ENCODE data around the gene VTCN1. TPM values are rescaled to one million over a fixed set of nuclear protein-coding genes. Genes with fewer than 3 reads are reported as not detected.

VTCN1 gene
- total RNA-seq, 6 experiments from 2014 or later = 0.28 to 0.89 (median 0.39) TPM; not detected in 1

- Histone ChIP-seq H3K36me3 (no peaks in the 10 kb centered on the region), H3K27me3 (no peaks in the 10 kb centered on the region), H3K4me1 (no peaks in the 10 kb centered on the region), H3K4me3 (no peak overlapping the region), H3K9me3 (no peaks in the 10 kb centered on the region), H3K27ac (no peak overlapping the region)
- ATAC-seq (no peak), DNase-seq (no peak)
- intact Hi-C loops (cut with DNase I) = no loop called here
- 74% methylated on average over 2 of the region's 3 CpGs for WGBS (ENCODE audit: insufficient coverage, low coverage, low lambda C conversion rate, missing lambda C conversion rate)
- no peak for TF ChIP-seq CTCF (IDR thresholded peaks at IDR 0.05)
- TF ChIP-seq POLR2A (IDR thresholded peaks at IDR 0.05) = no peak
These were observed 73.4 kb downstream of the VTCN1 start for GRCh38 chr1:117137281-117137855.

- intact Hi-C loops (cut with DNase I) = no loop called here
- Histone ChIP-seq H3K27me3 (no peaks in the 10 kb centered on the region), H3K9me3 (no peaks in the 10 kb centered on the region), H3K4me1 (no peaks in the 10 kb centered on the region), H3K27ac (no peak overlapping the region), H3K36me3 (no peaks in the 10 kb centered on the region), H3K4me3 (no peak overlapping the region)
- TF ChIP-seq POLR2A (IDR thresholded peaks at IDR 0.05) (no peak), CTCF (IDR thresholded peaks at IDR 0.05) (no peak)
- ATAC-seq (no peak), DNase-seq (no peak)
- WGBS (ENCODE audit: insufficient coverage, low coverage, low lambda C conversion rate, missing lambda C conversion rate) = 29% methylated on average over 1 of the region's 2 CpGs
These were observed 74.0 kb downstream of the VTCN1 start for GRCh38 chr1:117136749-117137148.

GRCh38 chr1:117135329-117135728 lies 75.4 kb downstream of the VTCN1 start:
- Histone ChIP-seq H3K4me3 (no peak overlapping the region), H3K27ac (no peak overlapping the region), H3K4me1 (no peaks in the 10 kb centered on the region), H3K36me3 (no peaks in the 10 kb centered on the region), H3K9me3 (no peaks in the 10 kb centered on the region), H3K27me3 (no peaks in the 10 kb centered on the region)
- intact Hi-C loops (cut with DNase I) = no loop called here
- no peak for TF ChIP-seq POLR2A (IDR thresholded peaks at IDR 0.05)
- no peak for TF ChIP-seq CTCF (IDR thresholded peaks at IDR 0.05)
- 51% methylated on average over 2 of the region's 2 CpGs for WGBS (ENCODE audit: insufficient coverage, low coverage, low lambda C conversion rate, missing lambda C conversion rate)
- DNase-seq (no peak), ATAC-seq (no peak)

GRCh38 chr1:117130526-117130925 lies 80.2 kb downstream of the VTCN1 start:
- ATAC-seq = no peak
- Histone ChIP-seq H3K4me3 (no peak overlapping the region), H3K27me3 (no peaks in the 10 kb centered on the region), H3K4me1 (no peaks in the 10 kb centered on the region), H3K36me3 (no peaks in the 10 kb centered on the region), H3K27ac (no peak overlapping the region), H3K9me3 (no peaks in the 10 kb centered on the region)
- no peak for TF ChIP-seq POLR2A (IDR thresholded peaks at IDR 0.05)
- WGBS (ENCODE audit: insufficient coverage, low coverage, low lambda C conversion rate, missing lambda C conversion rate) = 81% methylated on average over 4 of the region's 4 CpGs
- intact Hi-C loops (cut with DNase I) = no loop called here
- no peak for DNase-seq

- no peaks in the 10 kb centered on the region for H3K4me1 ChIP-seq
- H3K4me3 ChIP-seq = no peak overlapping the region
- peak; percentile 37 to 79 (median 71) for ATAC-seq
- DNase-seq = no peak
- no peaks in the 10 kb centered on the region for H3K9me3 ChIP-seq
- TF ChIP-seq CTCF (IDR thresholded peaks at IDR 0.05) (peak; percentile 37 to 60 (median 54)), POLR2A (IDR thresholded peaks at IDR 0.05) (no peak)
- no peaks in the 10 kb centered on the region for H3K27me3 ChIP-seq
- intact Hi-C loops (cut with DNase I) = loop anchor here in 1 of 2 donors (10.0 kb wide), 1 partner anchor 54 kb away; no protein-coding TSS in a partner anchor
- H3K36me3 ChIP-seq = no peaks in the 10 kb centered on the region
- 21% methylated on average over 5 of the region's 5 CpGs for WGBS (ENCODE audit: insufficient coverage, low coverage, low lambda C conversion rate, missing lambda C conversion rate)
- H3K27ac ChIP-seq = no peak overlapping the region
These were observed 82.2 kb downstream of the VTCN1 start for GRCh38 chr1:117128323-117129079.
